ENCODE data around the gene AP4E1.

DNA sequence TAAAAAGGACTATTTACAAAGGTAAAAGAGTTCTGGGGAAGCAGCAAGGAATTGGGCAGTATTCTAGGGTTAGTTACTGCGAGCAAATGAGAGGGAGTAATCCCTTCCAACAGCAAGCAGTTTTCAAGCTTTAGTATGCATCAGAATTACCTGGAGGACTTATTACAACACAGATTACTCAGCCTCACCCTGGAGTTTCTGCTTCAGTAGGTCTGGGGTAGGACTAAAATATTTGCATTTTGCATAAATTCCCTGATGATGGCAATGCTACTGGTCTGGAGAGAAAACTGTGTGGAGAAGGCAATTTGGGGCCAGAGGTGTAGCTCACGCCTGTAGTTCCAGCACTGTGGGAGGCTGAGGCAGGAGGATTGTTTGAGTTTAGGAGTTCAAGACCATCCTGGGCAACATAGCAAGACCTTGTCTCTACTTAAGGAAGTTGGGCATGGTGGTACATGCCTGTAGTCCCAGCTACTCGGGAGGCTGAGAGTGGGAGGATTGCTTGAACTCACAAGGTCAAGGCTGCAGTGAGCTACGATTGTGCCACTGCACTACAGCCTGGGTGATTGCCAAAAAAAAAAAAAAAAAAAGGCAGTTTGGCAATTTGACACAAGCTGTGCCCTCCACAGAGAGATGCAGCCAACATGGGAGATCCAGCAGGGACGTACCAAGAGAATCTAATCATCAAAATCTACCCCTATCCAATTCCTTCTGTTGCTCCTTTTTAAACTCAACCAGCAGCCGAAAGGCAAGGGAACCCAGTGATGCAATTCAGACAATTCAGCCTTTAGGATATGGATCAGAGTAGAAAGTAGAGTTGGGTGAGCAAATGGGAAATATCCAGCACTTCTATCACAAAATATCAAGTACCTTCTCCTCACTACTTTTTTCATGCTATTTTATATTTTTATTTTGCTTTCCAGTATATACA is 27.1 kb upstream of the AP4E1 start:
- TF ChIP-seq, protein P1, sequence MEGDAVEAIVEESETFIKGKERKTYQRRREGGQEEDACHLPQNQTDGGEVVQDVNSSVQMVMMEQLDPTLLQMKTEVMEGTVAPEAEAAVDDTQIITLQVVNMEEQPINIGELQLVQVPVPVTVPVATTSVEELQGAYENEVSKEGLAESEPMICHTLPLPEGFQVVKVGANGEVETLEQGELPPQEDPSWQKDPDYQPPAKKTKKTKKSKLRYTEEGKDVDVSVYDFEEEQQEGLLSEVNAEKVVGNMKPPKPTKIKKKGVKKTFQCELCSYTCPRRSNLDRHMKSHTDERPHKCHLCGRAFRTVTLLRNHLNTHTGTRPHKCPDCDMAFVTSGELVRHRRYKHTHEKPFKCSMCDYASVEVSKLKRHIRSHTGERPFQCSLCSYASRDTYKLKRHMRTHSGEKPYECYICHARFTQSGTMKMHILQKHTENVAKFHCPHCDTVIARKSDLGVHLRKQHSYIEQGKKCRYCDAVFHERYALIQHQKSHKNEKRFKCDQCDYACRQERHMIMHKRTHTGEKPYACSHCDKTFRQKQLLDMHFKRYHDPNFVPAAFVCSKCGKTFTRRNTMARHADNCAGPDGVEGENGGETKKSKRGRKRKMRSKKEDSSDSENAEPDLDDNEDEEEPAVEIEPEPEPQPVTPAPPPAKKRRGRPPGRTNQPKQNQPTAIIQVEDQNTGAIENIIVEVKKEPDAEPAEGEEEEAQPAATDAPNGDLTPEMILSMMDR (IDR thresholded peaks at IDR 0.05; ENCODE audit: insufficient read depth, low read length, poor library complexity, severe bottlenecking) = no peak
- TF ChIP-seq EZH2phosphoT487 (conservative IDR thresholded peaks at IDR 0.05; ENCODE audit: low read length) = no peak

Data from SU-DHL-6 (cell line).